ENCODE measurements around the gene LCTL.

- TF ChIP-seq CTCF (IDR thresholded peaks at IDR 0.05) (no peak), POLR2A (IDR thresholded peaks at IDR 0.05) (no peak), EP300 (IDR thresholded peaks at IDR 0.05) (no peak)
Measured at GRCh38 chr15:66592505-66593218, 26.9 kb upstream of the LCTL start.
